H9 (cell line): Measurements from ENCODE around the gene MYADM. TPM values are rescaled to one million over a fixed set of nuclear protein-coding genes. Genes with fewer than 3 reads are reported as not detected.
A peak's percentile ranks its signal among the peaks of the same experiment; 100 is the strongest.

Source experiments
- DNase-seq: peaks from one replicate; pipeline ENCODE4 v3.0.0-alpha.2; 2017
- H2AFZ ChIP-seq: one replicate; pipeline ENCODE4 v1.6.1; 2013; ENCODE audit warnings: mild to moderate bottlenecking, low read length, control low read depth, moderate library complexity
- H2AK5ac ChIP-seq: 2 replicates; pipeline ENCODE4 v1.6.1; 2013; ENCODE audit warnings: low read length, control low read depth, mixed read lengths; ENCODE audit not compliant: insufficient read length
- H2BK120ac ChIP-seq: one replicate; pipeline ENCODE4 v1.6.1; 2013; ENCODE audit warnings: low read depth, mild to moderate bottlenecking, low read length, control low read depth, inconsistent platforms; ENCODE audit not compliant: poor library complexity, severe bottlenecking
- H2BK12ac ChIP-seq: 2 replicates; pipeline ENCODE4 v1.6.1; 2013; ENCODE audit warnings: low read length, control low read depth, mixed read lengths, low read depth; ENCODE audit not compliant: insufficient read length
- H2BK15ac ChIP-seq: 2 replicates; pipeline ENCODE4 v1.6.1; 2013; ENCODE audit warnings: low read depth, low read length, control low read depth
- H2BK20ac ChIP-seq: one replicate; pipeline ENCODE4 v1.6.1; 2013; ENCODE audit warnings: low read depth, mild to moderate bottlenecking, low read length, control low read depth, inconsistent platforms; ENCODE audit not compliant: poor library complexity, severe bottlenecking
- H2BK5ac ChIP-seq: 2 replicates; pipeline ENCODE4 v1.6.1; 2013; ENCODE audit warnings: low read length, control low read depth, mixed read lengths; ENCODE audit not compliant: insufficient read length
- H3K14ac ChIP-seq: 2 replicates; pipeline ENCODE4 v1.6.1; 2013; ENCODE audit warnings: low read length, control low read depth; ENCODE audit not compliant: insufficient read depth
- H3K18ac ChIP-seq: 2 replicates; pipeline ENCODE4 v1.6.1; 2013; ENCODE audit warnings: low read depth, mild to moderate bottlenecking, mixed read lengths, low read length, control low read depth; ENCODE audit not compliant: insufficient read length
- H3K23ac ChIP-seq: 2 replicates; pipeline ENCODE4 v1.6.1; 2013; ENCODE audit warnings: low read length, control low read depth, mixed read lengths, low read depth; ENCODE audit not compliant: insufficient read length
- H3K23me2 ChIP-seq: 2 replicates; pipeline ENCODE4 v1.6.1; 2013; ENCODE audit warnings: low read depth, mild to moderate bottlenecking, mixed read lengths, low read length, control low read depth; ENCODE audit not compliant: insufficient read length, poor library complexity, severe bottlenecking
- H3K27ac ChIP-seq: 2 replicates; pipeline ENCODE4 v1.5.1; 2013; ENCODE audit warnings: low read length, control low read depth, mixed read lengths, low read depth; ENCODE audit not compliant: insufficient read length
- H3K27me3 ChIP-seq: 2 replicates; pipeline ENCODE4 v1.6.1; 2013; ENCODE audit warnings: low read length, control low read depth, inconsistent platforms; ENCODE audit not compliant: insufficient read depth
- H3K4ac ChIP-seq: 2 replicates; pipeline ENCODE4 v1.6.1; 2013; ENCODE audit warnings: low read depth, mild to moderate bottlenecking, control low read depth, inconsistent platforms, low read length, moderate library complexity
- H3K4me1 ChIP-seq: 2 replicates; pipeline ENCODE4 v1.6.1; 2013; ENCODE audit warnings: low read length, control low read depth, inconsistent platforms; ENCODE audit not compliant: insufficient read depth
- H3K4me2 ChIP-seq: 2 replicates; pipeline ENCODE4 v1.6.1; 2013; ENCODE audit warnings: low read length, control low read depth, mixed read lengths; ENCODE audit not compliant: insufficient read length, insufficient read depth
- H3K56ac ChIP-seq: 2 replicates; pipeline ENCODE4 v1.6.1; 2013; ENCODE audit warnings: low read depth, mild to moderate bottlenecking, mixed read lengths, low read length, control low read depth; ENCODE audit not compliant: insufficient read length
- H3K79me1 ChIP-seq: 2 replicates; pipeline ENCODE4 v1.6.1; 2013; ENCODE audit warnings: low read depth, mild to moderate bottlenecking, moderate library complexity, low read length, control low read depth, inconsistent platforms; ENCODE audit not compliant: insufficient read depth, poor library complexity, severe bottlenecking
- H3K79me2 ChIP-seq: 2 replicates; pipeline ENCODE4 v1.6.1; 2013; ENCODE audit warnings: low read length, control low read depth, inconsistent platforms; ENCODE audit not compliant: insufficient read depth
- H3K9ac ChIP-seq: 2 replicates; pipeline ENCODE4 v1.6.1; 2013; ENCODE audit warnings: low read length, control low read depth, mixed read lengths; ENCODE audit not compliant: insufficient read length; ENCODE audit errors: extremely low read depth
- H3K9me3 ChIP-seq: one replicate; pipeline ENCODE4 v1.6.1; 2013; ENCODE audit warnings: low read depth, low read length, inconsistent platforms; ENCODE audit not compliant: control insufficient read depth
- H3T11ph ChIP-seq: one replicate; pipeline ENCODE4 v1.6.1; 2013; ENCODE audit warnings: mild to moderate bottlenecking, low read length, control low read depth, inconsistent platforms
- H4K20me1 ChIP-seq: one replicate; pipeline ENCODE4 v1.6.1; 2013; ENCODE audit not compliant: control insufficient read depth, insufficient read length, insufficient read depth
- H4K5ac ChIP-seq: 2 replicates; pipeline ENCODE4 v1.6.1; 2013; ENCODE audit warnings: low read depth, mild to moderate bottlenecking, mixed read lengths, low read length, control low read depth; ENCODE audit not compliant: insufficient read length
- H4K8ac ChIP-seq: replicated peaks from 2 replicates; pipeline ENCODE4 v1.6.1; 2013; ENCODE audit warnings: low read length, control low read depth, mixed read lengths, low read depth; ENCODE audit not compliant: insufficient read length
- H4K91ac ChIP-seq: 2 replicates; pipeline ENCODE4 v1.6.1; 2013; ENCODE audit warnings: low read depth, mild to moderate bottlenecking, moderate library complexity, mixed read lengths, low read length, control low read depth; ENCODE audit not compliant: insufficient read length
- H3K27ac Mint-ChIP-seq, 3 experiments: 2 replicates in 2 of 3; 3 replicates in 1 of 3; pipeline ENCODE4 v1.8.0; 2020 to 2021; ENCODE audit warnings: mixed read lengths in 3 of 3, mild to moderate bottlenecking in 1 of 3, moderate library complexity in 1 of 3
- H3K27me3 Mint-ChIP-seq: 2 replicates; pipeline ENCODE4 v1.8.0; 2021; ENCODE audit warnings: low read depth, mild to moderate bottlenecking, moderate library complexity, mixed read lengths
- H3K36me3 Mint-ChIP-seq, 3 experiments: 2 replicates in 2 of 3; 3 replicates in 1 of 3; pipeline ENCODE4 v1.8.0; 2020 to 2021; ENCODE audit warnings: low read depth in 3 of 3, mixed read lengths in 3 of 3; ENCODE audit not compliant: insufficient read depth in 1 of 3
- H3K4me1 Mint-ChIP-seq, 2 experiments: 2 replicates each; pipeline ENCODE4 v1.8.0; 2020; ENCODE audit warnings: mixed read lengths in 2 of 2
- H3K4me3 Mint-ChIP-seq, 2 experiments: 2 replicates in 1 of 2; 3 replicates in 1 of 2; pipeline ENCODE4 v1.8.0; 2020 to 2021; ENCODE audit warnings: mild to moderate bottlenecking in 2 of 2, mixed read lengths in 2 of 2, moderate library complexity in 1 of 2
- H3K9me3 Mint-ChIP-seq, 2 experiments: 2 replicates in 1 of 2; 3 replicates in 1 of 2; pipeline ENCODE4 v1.8.0; 2020; ENCODE audit warnings: mild to moderate bottlenecking in 2 of 2, mixed read lengths in 2 of 2, moderate library complexity in 1 of 2
- CTCF ChIP-seq: fragments of 200-600 bp; sonication (generic); conservative IDR thresholded peaks from 3 replicates; pipeline ENCODE4 v1.8.0; 2021; ENCODE audit warnings: antibody characterized with exemption, mild to moderate bottlenecking
- WGBS: extraction: QIAGEN DNeasy Blood & Tissue Kit; methylation state at CpG from one replicate; pipeline ENCODE4 v1.1.7; 2013; ENCODE audit warnings: missing lambda C conversion rate, low lambda C conversion rate, mixed read lengths; ENCODE audit not compliant: insufficient read length; ENCODE audit errors: extremely low coverage; 5-methylcytosine and 5-hydroxymethylcytosine counted together
- total RNA-seq: library from RNA; stranded (reverse); gene quantifications from 2 replicates; pipeline ENCODE4 v1.2.1, GENCODE V29; 2021

Gene MYADM
- total RNA-seq, 1 experiment from 2014 or later, result 116 TPM

DNA sequence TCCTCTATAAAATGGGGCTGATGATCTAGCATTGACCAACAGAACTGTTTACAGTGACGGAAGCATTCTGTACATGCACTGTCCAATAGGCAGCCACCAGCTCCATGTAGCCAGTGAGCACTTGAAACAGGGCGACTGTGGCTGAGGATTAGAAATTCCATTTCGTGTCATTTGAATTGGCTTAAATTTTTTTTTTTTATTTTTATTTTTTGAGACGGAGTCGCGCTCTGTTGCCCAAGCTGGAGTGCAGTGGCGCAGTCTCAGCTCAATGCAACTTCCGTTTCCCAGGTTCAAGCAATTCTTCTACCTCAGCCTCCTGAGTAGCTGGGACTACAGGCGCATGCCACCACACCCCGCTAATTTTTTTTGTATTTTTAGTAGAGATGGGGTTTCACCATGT lies 17.4 kb downstream of the MYADM start:
- Histone ChIP-seq H3K27me3 (no peaks in the 10 kb centered on the region), H3K27ac (no peak overlapping the region), H3T11ph (no peak overlapping the region), H2AFZ (no peak overlapping the region), H3K9me3 (no peaks in the 10 kb centered on the region), H4K8ac (no peak overlapping the region), H4K5ac (no peak overlapping the region), H2BK12ac (no peak overlapping the region), H3K4ac (no peak overlapping the region), H3K23me2 (peaks cover 28% of the 10 kb centered on the region), H3K23ac (no peak overlapping the region), H3K14ac (no peak overlapping the region), H3K56ac (no peak overlapping the region), H3K18ac (no peak overlapping the region), H2AK5ac (no peak overlapping the region), H4K20me1 (no peaks in the 10 kb centered on the region), H2BK5ac (no peak overlapping the region), H2BK20ac (no peak overlapping the region), H3K9ac (no peak overlapping the region), H4K91ac (no peak overlapping the region), H3K79me1 (no peaks in the 10 kb centered on the region), H3K79me2 (no peaks in the 10 kb centered on the region), H3K4me1 (no peaks in the 10 kb centered on the region; the same call in 1 of the 2 replicates), H3K4me2 (no peak overlapping the region), H2BK120ac (no peak overlapping the region), H2BK15ac (no peak overlapping the region)
- WGBS, result no CpG with 5 or more reads among the region's 10 CpGs
- peak overlapping the region in 1 of 2 experiments; percentile 10; a peak in 1 of 5 replicates for H3K4me3 Mint-ChIP-seq
- no peaks in the 10 kb centered on the region for H3K9me3 Mint-ChIP-seq
- peaks cover 23% of the 10 kb centered on the region for H3K27me3 Mint-ChIP-seq
- no peak overlapping the region for H3K27ac Mint-ChIP-seq
- TF ChIP-seq CTCF, result no peak
- no peak for DNase-seq
- H3K36me3 Mint-ChIP-seq, result no peaks in the 10 kb centered on the region; a peak in 2 of 7 replicates
- H3K4me1 Mint-ChIP-seq, result peaks cover 18 to 23% of the 10 kb centered on the region in 2 experiments
